ENCODE measurements around the gene USP31. TPM values are rescaled to one million over a fixed set of nuclear protein-coding genes. Genes with fewer than 3 reads are reported as not detected.

The USP31 gene
- total RNA-seq, 1 donor from 2014 or later: 8.7 TPM

- Mint-ChIP-seq H3K27ac (ENCODE audit: unreplicated experiment) (no peak overlapping the region), H3K9me3 (ENCODE audit: low read depth) (peaks cover 11% of the 10 kb centered on the region), H3K36me3 (ENCODE audit: low read depth) (no peaks in the 10 kb centered on the region), H3K4me3 (ENCODE audit: unreplicated experiment) (no peak overlapping the region), H3K27me3 (ENCODE audit: low read depth) (peaks cover 6% of the 10 kb centered on the region), H3K4me1 (ENCODE audit: low read depth) (peaks cover 8% of the 10 kb centered on the region)
- TF ChIP-seq, protein P1, sequence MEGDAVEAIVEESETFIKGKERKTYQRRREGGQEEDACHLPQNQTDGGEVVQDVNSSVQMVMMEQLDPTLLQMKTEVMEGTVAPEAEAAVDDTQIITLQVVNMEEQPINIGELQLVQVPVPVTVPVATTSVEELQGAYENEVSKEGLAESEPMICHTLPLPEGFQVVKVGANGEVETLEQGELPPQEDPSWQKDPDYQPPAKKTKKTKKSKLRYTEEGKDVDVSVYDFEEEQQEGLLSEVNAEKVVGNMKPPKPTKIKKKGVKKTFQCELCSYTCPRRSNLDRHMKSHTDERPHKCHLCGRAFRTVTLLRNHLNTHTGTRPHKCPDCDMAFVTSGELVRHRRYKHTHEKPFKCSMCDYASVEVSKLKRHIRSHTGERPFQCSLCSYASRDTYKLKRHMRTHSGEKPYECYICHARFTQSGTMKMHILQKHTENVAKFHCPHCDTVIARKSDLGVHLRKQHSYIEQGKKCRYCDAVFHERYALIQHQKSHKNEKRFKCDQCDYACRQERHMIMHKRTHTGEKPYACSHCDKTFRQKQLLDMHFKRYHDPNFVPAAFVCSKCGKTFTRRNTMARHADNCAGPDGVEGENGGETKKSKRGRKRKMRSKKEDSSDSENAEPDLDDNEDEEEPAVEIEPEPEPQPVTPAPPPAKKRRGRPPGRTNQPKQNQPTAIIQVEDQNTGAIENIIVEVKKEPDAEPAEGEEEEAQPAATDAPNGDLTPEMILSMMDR (IDR thresholded peaks at IDR 0.05): no peak
- no peak for DNase-seq (ENCODE audit: low spot score)
Observed at GRCh38 chr16:23057013-23057596, 92.1 kb downstream of the USP31 start.

GRCh38 chr16:23055481-23055880, 93.8 kb downstream of the USP31 start:
- Mint-ChIP-seq H3K36me3 (ENCODE audit: low read depth) (no peaks in the 10 kb centered on the region), H3K9me3 (ENCODE audit: low read depth) (peaks cover 11% of the 10 kb centered on the region), H3K27me3 (ENCODE audit: low read depth) (peaks cover 9% of the 10 kb centered on the region), H3K4me1 (ENCODE audit: low read depth) (peaks cover under 1% of the 10 kb centered on the region), H3K27ac (ENCODE audit: unreplicated experiment) (no peak overlapping the region), H3K4me3 (ENCODE audit: unreplicated experiment) (no peak overlapping the region)
- TF ChIP-seq, protein P1 (IDR thresholded peaks at IDR 0.05): no peak
- no peak for DNase-seq (ENCODE audit: low spot score)

DNA sequence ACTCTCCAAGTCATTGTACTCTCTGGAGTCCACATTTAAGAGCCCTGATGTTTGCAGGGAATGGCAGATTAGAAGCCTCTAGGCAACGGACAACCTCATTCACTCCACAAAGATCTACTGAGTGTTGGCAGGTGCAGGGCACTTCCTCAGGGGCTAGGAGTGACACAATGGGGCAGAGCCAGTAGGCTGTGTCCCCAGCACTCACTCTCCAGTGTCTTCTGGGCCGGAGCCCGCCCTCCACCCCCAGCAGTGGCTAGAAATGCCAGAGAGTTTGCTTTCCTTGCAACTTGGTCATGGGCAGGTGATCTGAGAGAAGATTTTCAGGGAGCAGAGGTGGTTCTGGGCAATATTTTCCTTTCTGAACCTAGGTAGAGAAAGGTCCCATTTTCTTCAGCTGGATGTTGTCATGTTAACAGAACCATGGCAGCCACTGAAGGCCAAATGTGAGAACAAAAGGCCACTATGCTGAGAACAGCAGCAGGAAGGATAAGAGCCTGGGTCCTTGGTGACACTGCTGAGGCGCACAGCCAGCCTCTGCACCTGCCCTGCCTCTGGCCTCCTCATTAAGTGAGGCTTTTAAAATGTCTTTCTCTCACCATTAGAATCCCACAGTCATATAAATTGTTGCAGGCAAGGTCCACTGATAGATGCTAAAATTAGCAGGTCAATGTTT, 96.2 kb downstream of the USP31 start:
- H3K27me3 Mint-ChIP-seq (ENCODE audit: low read depth): peaks cover 11% of the 10 kb centered on the region
- H3K36me3 Mint-ChIP-seq (ENCODE audit: low read depth): no peaks in the 10 kb centered on the region
- H3K27ac Mint-ChIP-seq (ENCODE audit: unreplicated experiment): no peak overlapping the region
- no peak overlapping the region for H3K4me3 Mint-ChIP-seq (ENCODE audit: unreplicated experiment)
- no peaks in the 10 kb centered on the region for H3K4me1 Mint-ChIP-seq (ENCODE audit: low read depth)
- TF ChIP-seq, protein P1 (IDR thresholded peaks at IDR 0.05): no peak
- no peak for DNase-seq (ENCODE audit: low spot score)
- H3K9me3 Mint-ChIP-seq (ENCODE audit: low read depth): peaks cover 11% of the 10 kb centered on the region

GRCh38 chr16:23052221-23052620, 97.0 kb downstream of the USP31 start:
- no peak for DNase-seq (ENCODE audit: low spot score)
- no peak overlapping the region for H3K27ac Mint-ChIP-seq (ENCODE audit: unreplicated experiment)
- peaks cover 16% of the 10 kb centered on the region for H3K27me3 Mint-ChIP-seq (ENCODE audit: low read depth)

DNA sequence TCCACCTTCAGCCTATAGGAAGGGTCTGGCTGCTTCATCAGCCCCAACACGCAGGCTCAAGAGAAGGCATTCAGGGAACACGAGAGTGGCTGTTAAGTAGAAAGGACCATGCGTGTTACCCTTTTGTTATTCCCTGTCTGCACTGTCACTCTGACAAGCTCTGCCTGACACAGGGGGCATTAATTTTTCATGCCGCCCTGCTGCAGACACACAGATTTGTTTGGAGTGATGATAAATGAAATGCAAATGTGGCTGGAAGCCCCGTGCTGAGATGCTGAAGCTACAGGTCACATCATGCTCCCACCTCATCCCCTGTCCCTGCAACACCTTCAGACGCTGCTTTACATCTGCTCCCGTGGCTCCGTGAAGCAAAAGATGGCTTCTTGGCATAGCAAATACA, 97.7 kb downstream of the USP31 start:
- no peak for DNase-seq (ENCODE audit: low spot score)
- no peak overlapping the region for H3K4me3 Mint-ChIP-seq (ENCODE audit: unreplicated experiment)
- H3K27me3 Mint-ChIP-seq (ENCODE audit: low read depth): peaks cover 18% of the 10 kb centered on the region
- no peaks in the 10 kb centered on the region for H3K4me1 Mint-ChIP-seq (ENCODE audit: low read depth)
- peaks cover 3% of the 10 kb centered on the region for H3K9me3 Mint-ChIP-seq (ENCODE audit: low read depth)
- TF ChIP-seq, protein P1 (IDR thresholded peaks at IDR 0.05): no peak
- no peak overlapping the region for H3K27ac Mint-ChIP-seq (ENCODE audit: unreplicated experiment)
- no peaks in the 10 kb centered on the region for H3K36me3 Mint-ChIP-seq (ENCODE audit: low read depth)

More at GRCh38 chr16:23052221-23052620, 97.0 kb downstream of the USP31 start:
- TF ChIP-seq, protein P1 (IDR thresholded peaks at IDR 0.05): no peak
- Mint-ChIP-seq H3K36me3 (ENCODE audit: low read depth) (no peaks in the 10 kb centered on the region), H3K9me3 (ENCODE audit: low read depth) (peaks cover 9% of the 10 kb centered on the region), H3K4me3 (ENCODE audit: unreplicated experiment) (no peak overlapping the region), H3K4me1 (ENCODE audit: low read depth) (no peaks in the 10 kb centered on the region)
